ENCODE measurements around the gene FBXW12.
A peak's percentile ranks its signal among the peaks of the same experiment; 100 is the strongest.
"Not testable (repeated sequence)": the region's sequence is repeated elsewhere in the genome, so short reads cannot be mapped to it uniquely, and the experiment has no call there.

Gene FBXW12

GRCh38 chr3:48387634-48388033 lies 15.6 kb downstream of the FBXW12 start:
- DNase-seq = no peak

- no peak for DNase-seq
Observed at GRCh38 chr3:48388966-48389365, 16.9 kb downstream of the FBXW12 start.

- DNase-seq = no peak
Observed at GRCh38 chr3:48394391-48394790, 22.4 kb downstream of the FBXW12 start.

- DNase-seq = no peak
Observed at GRCh38 chr3:48395714-48396113, 23.7 kb downstream of the FBXW12 start.

GRCh38 chr3:48397767-48398681 lies 26.0 kb downstream of the FBXW12 start:
- DNase-seq = no peak

- no peak for DNase-seq
Observed at GRCh38 chr3:48398701-48399386, 26.8 kb downstream of the FBXW12 start.

GRCh38 chr3:48399387-48400172 lies 27.6 kb downstream of the FBXW12 start:
- DNase-seq = no peak

GRCh38 chr3:48400824-48401433 lies 28.9 kb downstream of the FBXW12 start:
- DNase-seq = peak; percentile 39

GRCh38 chr3:48401434-48401901 lies 29.4 kb downstream of the FBXW12 start:
- DNase-seq = not testable (repeated sequence)

GRCh38 chr3:48402281-48402732 lies 30.3 kb downstream of the FBXW12 start:
- DNase-seq = peak; percentile 74

GRCh38 chr3:48402907-48403306 lies 30.9 kb downstream of the FBXW12 start:
- DNase-seq = no peak

- no peak for DNase-seq
Observed at GRCh38 chr3:48403533-48404439, 31.8 kb downstream of the FBXW12 start.

GRCh38 chr3:48404440-48405342 lies 32.7 kb downstream of the FBXW12 start:
- DNase-seq = no peak

GRCh38 chr3:48405343-48405881 lies 33.4 kb downstream of the FBXW12 start:
- no peak for DNase-seq

GRCh38 chr3:48405971-48406370 lies 34.0 kb downstream of the FBXW12 start:
- no peak for DNase-seq

- DNase-seq = no peak
Observed at GRCh38 chr3:48406443-48407431, 34.7 kb downstream of the FBXW12 start.

GRCh38 chr3:48407542-48408099 lies 35.6 kb downstream of the FBXW12 start:
- DNase-seq = no peak

GRCh38 chr3:48408823-48409281 lies 36.8 kb downstream of the FBXW12 start:
- DNase-seq = no peak

Measured in NCI-H226 (cell line).